HG03025 (cell line): ENCODE results near the gene ARRB2.
"Not testable (repeated sequence)": the region's sequence is repeated elsewhere in the genome, so short reads cannot be mapped to it uniquely, and the experiment has no call there.

Experiments
- ATAC-seq: cut with Tn5 transposase; IDR thresholded peaks from one replicate; pipeline ENCODE4 v1.9.1; 2021; ENCODE audit warnings: mild to moderate bottlenecking, moderate library complexity; ENCODE audit not compliant: unreplicated experiment, low FRiP score

ARRB2 gene

DNA sequence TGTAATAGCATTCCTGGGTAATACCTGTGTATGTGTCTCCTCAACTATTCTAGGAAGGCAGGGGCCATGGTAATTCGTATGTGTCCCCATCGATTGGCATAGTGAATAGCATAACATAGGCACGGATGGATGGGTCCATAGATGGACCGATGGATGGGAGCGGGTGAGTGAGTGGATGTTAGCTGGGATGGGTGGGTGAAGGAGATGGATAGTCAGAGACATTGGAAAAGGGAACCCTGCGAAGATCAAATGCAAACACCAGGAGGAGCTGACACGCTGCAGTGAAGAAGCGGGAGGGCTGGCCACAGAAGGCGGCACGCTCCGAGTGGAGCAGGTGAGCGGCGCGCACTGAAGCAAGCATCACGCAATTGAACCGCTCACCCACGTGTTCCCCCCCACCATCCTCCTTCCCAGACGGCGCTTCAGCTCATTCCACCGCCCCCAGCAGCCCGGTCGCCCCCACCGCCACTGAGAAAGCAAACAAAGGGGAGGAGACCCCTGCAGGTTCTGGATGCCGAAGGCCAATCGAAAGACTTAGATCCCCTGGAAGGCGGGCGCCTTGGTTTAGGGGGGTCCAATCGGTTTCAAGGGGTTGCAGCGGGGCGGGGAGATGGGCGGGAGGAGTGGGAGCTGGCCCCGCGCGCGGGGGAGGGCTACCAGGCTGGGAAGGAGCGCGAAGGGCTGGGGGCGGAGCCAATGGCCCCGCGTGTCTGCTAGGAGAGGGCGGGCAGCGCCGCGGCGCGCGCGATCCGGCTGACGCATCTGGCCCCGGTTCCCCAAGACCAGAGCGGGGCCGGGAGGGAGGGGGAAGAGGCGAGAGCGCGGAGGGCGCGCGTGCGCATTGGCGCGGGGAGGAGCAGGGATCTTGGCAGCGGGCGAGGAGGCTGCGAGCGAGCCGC lies at the start of gene ARRB2:
Gene ARRB2, plus strand, starts transcription at position 839 of the 899 bp plus-strand sequence. CDS start 90 bp downstream, outside the sequence.
- ATAC-seq, result peak; percentile 60

DNA sequence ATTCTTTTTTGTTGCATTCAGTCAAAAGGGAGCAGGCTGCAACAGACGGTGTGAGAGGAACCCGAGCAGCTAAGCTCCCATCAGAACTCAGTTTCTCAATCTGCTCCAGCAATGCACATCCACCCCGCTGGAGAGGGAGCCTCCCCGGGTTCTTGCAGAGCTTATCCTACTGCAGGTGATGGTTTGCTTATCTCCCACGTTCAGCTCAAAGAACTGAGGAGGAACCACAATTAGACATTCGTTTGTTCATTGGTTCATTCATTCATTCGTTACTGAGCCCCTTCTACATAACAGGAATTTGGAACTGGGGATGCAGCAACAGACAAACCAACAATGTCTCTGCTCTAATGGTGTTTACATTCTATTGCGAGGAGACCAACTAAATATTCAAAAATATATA lies 46.7 kb upstream of the ARRB2 start:
- no peak for ATAC-seq

DNA sequence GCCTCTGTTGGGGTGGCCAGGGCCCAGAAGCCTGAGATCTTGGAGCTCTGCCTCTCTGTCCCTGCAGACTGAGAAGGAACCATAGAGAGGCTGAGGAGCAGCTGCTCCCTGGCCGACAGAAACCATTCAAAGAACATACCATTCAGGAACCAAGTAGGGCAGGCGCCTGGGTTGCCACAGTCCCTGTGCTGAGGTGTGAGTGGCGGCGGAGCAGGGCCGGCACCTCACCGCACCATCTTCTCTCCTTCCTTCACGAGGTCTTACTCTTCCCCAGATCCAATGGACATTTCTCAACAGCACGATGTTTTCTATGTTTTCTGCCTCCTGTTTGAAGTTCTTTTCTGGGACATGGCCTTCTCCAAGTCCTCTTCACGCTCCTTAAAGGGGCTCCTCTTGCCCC lies 46.2 kb upstream of the ARRB2 start:
- no peak for ATAC-seq

DNA sequence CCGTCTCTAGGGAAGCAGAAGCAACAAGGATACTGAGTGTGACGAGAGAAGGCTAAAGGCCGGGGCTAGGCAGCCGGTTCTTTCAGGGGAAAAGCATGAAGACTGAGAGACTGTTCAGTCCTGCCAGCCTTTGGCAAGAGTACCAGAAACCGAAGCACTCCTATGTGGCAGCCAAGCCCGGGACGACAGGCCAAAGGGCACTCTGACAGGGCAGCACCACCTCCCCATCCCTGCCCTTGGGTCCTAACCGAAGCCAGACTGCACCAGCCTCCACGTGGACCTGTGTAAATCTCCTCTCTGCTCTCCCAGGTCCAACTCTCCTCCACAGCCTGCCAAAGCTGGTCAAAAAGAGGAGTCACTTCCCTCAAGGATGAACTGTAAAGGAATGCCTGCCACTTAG lies 45.4 kb upstream of the ARRB2 start:
- ATAC-seq, result no peak

DNA sequence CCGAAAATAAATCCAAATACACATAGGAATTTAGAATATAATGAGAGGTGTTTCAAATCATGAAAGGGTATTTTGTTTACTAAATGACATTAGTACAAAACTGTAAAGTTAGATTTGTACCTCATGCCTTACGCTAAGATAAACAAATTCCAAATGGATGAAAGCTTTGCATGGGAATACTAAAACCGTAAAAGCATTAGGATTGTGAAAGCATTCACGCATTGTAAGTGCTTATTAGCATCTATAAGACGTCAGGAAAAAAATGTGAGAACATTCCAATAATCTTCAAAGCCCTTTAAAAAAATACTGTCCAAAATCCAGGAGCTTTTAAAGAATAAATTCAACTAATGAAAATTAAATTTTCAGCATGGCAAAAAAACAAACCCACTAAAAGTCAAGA lies 44.1 kb upstream of the ARRB2 start:
- ATAC-seq, result no peak

DNA sequence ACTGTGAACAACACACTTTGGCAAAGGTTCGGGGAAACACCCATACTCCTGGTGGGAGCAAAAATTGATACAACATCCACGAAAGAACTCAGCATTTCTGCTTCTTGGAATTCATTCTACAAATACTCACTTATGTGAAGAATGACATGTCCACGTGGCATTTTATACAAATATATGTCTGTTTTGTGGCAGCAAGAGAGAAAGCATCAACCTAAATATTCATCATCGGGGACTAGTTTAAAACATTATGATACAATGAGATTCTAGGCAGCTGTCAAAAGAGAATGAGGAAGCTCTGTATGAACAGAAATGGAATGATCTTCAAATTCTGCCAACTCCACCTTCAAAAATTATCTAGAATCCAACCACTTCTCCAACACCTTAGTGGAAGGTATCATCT lies 43.3 kb upstream of the ARRB2 start:
- ATAC-seq, result no peak

DNA sequence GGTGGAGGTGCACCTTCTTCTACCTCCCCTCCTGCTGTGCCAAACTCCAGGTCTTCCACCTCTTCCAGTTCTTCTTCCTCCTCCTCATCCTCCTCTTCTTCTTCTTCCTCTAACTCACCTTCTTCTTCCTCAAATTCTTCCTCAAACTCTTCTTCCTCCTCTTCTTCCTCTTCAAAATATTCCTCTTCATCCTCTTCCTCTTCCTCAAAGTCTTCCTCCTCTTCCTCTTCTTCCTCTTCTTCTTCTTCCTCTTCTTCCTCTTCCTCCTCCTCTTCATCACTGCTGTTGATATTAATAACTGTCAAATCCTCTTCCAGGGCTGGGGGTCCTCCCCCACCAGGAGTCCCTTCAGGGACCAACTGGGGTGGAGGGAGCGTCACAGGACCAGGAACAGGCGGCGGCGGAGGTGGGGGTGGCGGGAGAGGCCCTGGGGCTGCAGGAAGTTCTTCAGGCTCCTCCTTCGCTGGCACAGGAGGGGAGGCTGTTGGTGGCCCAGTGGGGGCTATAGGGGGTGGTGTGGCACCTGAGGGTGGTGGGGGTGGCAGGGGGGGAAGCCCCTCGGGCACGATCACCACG lies 38.3 kb upstream of the ARRB2 start:
- no peak for ATAC-seq

DNA sequence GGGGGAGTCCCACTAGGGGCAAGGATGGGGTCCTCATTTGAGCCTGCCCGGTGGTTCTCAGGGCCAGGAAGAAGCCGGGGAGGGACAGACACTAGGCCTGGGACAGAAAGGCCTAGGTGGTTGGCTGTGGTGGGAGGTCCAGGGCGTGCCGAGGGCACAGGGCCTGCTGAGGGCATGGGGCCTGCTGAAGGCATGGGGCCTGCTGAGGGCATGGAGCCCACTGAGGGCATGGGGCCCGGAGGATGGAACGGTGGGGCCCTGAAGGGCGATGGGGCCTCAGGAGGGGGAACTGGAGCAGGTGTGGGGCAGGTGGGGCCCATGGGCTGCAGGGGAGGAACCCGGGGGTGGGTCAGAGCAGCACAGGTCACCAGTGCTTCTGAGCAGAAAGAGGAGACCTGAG lies 37.7 kb upstream of the ARRB2 start:
- no peak for ATAC-seq

DNA sequence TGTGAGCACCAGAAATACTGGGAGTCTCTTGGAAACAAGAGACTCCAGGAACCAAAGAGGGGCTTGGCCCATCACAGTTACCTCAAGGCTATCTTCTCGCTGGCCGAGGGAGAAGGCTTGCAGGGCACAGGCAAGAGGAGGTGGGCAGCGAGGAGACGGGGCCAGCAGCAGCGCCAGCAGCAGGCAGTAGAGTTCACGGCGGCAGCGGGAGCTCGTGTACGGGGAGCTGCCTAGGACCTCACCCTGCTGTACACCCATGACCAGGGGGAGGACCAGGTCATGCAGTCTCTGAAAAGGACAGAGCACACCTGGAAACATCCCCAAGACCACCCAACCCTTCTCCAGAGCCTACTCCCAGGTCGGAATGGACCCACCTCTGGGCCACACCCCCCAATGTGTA lies 37.3 kb upstream of the ARRB2 start:
- ATAC-seq, result no peak

DNA sequence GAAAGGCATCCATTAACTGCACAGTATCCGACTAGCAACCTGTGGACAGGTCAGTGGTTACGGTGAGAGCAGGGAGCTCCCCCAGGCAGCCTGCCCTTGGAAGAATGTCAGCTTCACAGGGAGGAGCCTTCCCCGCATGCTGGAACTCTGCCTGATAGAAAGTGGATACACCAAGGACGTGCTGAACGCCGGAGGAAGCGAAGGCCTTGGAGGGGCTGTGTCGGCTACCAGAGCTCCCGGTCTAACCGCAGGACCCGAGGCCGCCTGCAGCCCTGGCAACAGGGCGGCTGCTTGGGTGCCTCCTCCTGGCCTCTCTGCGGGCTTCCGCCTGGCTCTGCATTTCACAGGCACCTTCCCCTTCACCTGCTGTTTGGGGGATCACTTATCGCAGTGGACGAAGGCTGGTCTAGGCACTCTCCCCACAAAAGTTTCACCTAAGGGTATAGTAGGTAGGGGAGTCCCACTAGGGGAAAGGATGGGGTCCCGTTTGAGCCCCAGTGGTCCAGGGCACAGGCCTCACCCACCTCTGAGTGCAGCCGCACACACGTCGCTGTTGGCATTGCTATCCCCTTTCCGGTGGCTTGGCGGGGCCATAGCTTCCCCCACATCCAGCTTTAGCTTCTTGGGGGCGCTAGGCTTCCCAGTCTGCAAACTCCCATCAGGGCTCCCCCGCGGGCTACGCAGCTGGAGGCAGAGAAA lies 36.3 kb upstream of the ARRB2 start:
- no peak for ATAC-seq

DNA sequence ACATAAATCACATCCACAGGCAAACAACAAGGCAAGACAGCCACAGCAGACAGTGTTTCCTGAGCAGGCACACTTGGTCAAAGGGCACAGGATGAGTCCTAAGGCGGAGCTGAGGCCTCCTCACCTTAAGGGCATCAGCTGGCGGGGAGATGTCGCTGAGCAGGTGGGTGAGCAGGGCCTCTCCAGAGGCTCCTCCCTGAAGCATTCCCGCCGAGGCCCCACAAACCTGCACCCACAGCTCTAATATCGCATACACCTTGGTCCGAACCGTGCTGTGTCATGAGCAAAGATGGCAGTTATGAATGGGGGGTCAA lies 35.8 kb upstream of the ARRB2 start:
- no peak for ATAC-seq

DNA sequence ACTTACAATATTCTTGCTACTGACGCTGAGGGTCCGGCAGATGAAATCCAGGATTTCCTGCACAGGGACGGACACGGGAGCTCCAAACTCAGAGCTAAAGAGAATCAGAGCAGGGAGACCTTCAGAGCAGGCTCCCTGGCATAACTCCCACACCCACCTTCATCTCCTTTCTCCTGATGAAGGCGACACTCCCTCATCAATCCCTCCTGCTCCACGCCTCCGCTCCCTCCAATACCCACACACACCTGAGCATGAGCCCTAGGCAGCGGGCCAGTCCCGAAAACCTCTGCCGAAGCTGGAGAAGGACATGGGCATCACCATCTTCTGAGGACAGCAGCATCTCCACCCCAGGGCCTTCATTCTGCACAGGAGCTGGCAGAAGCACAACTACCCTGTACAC lies 34.6 kb upstream of the ARRB2 start:
- no peak for ATAC-seq

DNA sequence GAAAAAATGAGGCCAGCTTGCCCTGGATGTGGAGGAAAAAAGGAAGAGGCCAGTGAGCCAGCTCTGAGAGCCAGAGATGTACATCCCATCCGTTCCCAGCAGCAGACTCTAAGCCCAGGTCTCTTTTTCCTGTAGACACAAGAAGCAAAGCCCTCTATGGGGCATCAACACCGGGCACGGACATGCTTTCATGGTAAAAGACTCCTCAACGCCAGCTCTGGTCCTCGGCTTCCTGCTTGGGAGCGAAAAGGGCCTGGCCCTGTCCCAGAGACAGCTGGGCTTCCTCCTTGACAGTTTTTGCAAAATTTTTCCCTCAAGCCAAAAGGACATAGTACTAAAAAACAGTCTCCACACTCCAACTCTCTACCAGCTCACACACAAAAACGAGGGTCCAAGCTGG lies 33.6 kb upstream of the ARRB2 start:
- ATAC-seq, result no peak

DNA sequence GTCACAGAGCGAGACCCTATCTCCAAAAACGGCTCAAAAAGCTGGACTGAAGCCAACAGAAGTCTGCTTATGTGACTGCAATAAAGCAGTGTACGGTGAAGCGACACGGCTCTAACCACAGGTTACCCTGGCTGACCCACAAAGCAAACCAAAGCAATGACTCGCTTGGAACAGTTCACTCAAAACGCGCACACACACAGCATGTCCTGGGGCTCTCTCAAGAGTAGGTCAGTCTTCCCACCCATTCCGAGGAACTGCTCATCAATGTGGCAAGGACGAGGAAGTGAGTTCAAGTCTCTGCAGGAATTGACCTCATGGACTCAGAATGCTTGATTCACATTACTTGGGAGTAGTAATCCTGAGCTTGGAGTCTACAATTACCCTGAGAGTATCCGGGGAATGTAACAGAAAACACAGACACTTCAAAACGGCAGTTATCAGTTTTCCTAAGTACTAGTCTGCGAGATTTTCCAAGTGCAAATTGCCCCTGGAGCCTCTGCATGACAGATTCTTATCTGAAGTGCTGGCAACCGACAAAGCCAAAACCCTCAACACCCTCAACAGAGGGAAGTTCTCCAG lies 31.9 kb upstream of the ARRB2 start:
- ATAC-seq, result no peak

DNA sequence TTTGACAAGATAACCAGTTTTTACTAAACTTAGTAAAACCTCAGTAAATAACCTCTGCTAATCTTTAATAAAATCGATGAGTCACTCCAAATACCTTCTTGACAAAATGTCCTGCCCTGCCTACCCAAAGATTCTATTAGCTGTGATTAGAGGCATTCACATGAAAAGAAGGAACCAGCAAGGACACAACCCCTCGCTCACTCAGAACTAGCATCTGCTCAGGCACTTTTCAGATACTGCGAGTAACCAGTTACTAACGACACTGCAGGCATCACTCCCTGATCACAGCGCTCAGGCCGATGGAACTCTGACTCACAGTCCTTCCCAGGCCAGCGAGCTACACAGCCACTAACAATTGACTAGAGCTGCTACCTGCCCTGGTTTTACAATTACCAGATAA lies 30.8 kb upstream of the ARRB2 start:
- no peak for ATAC-seq

DNA sequence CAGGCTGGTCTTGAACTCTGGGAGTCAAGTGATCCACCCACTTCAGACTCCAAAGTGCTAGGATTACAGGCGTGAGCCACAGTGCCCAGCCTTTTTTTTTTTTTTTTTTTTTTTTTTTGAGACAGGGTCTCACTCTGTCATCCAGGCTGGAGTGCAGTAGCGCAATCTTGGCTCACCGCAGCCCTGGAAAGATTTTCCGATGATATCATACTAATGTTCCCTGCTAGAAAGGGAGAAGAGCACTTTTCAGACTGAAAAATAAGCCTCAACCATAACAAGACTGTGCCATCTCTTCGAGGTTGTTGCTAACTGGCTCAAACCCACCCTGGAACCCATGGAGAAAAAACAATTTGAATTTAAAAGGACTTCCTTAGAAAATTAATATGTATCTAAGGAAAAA lies 26.7 kb upstream of the ARRB2 start:
- not testable (repeated sequence) for ATAC-seq

DNA sequence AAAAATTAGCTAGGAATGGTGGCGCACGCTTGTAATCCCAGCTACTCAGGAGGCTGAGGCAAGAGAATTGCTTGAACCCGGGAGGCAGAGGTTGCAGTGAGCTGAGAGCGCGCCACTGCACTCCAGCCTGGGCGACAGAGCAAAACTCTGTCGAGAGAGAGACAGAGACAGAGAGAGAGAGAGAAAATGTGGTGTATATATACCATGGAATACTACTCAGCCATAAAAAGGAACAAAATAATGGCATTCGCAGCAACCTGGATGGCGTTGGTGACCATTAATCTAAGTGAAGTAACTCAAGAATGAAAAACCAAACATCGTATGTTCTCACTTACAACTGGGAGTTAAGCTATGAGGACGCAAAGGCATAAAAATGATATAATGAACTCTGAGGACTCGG lies 20.6 kb upstream of the ARRB2 start:
- not testable (repeated sequence) for ATAC-seq

DNA sequence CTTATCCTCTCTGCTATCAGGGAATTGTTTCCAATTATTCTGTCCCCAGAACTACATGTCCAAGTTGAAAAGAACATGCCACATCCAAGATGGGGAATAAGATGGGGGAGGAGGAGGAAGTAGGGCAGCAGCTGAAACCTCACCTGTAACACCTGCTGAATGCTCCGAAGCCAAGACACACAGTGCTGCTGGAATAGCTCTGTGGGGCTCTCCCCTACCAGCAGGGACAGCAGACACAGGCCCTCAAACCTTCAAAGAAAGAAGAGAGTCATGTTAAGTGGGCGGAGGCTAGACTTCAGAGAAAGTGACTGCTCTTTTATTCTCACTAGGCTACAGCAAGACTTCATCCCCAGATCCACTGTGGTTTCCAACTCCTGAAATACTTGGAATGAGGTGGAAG lies 19.7 kb upstream of the ARRB2 start:
- no peak for ATAC-seq

DNA sequence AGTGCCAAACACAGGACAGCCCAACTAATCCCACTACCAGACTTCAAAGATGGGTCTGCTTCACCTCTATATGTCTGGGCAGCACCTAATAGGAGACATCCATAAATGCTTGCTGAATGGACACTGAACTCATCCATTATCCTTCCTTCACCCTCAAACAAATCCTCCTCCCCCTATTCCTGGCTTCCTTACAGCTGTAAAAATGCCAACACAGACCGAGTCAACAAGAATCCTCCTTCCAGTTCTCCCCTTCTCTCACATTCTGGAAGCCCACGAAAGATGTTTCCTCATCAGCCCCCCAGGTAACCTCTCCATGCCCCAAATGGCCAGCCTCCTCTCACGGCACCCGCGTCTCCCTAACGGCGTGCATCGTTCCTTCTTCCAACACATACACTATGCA lies 18.7 kb upstream of the ARRB2 start:
- ATAC-seq, result no peak

DNA sequence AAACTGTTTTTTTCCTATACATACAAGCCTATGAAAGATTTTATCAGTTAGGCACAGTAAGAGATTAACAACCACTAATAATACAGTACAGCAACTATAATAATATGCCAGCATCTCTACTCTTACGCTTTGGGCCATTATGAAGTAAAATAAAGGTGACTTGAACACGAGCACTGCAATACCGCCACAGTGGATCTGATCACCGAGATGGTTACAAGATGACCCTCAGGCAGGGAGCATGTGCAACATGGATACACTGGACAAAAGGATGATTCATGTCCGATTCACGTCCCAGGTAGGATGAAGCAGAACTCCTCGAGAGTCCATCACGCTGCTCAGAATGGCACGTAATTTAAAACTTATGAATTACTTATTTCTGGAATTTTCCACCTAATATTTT lies 17.0 kb upstream of the ARRB2 start:
- ATAC-seq, result no peak

DNA sequence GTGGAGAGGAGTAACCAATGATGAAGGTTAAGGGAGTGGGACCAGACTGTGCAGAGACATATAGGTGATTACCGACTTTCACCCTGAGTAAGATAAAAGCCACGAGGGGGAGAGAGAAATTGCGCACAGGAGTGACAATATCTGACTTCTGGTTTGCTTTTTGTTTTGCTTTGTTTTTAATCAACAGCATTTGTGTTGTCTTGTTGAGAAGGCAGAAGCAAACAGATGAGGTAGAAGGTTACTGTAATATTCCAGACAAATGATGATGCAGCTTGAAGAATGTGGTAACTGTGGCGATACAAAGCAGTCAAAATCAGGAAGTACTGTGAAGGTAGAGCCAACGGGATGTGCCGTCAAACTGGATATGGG lies 14.0 kb upstream of the ARRB2 start:
- ATAC-seq, result no peak
